HG02623 (cell line): ENCODE data around the gene TXNDC16.
A peak's percentile ranks its signal among the peaks of the same experiment; 100 is the strongest.

Experiments used
- ATAC-seq: cut with Tn5 transposase; IDR thresholded peaks from one replicate; pipeline ENCODE4 v1.9.1; 2021; ENCODE audit warnings: moderate library complexity; ENCODE audit not compliant: unreplicated experiment

Gene TXNDC16

GRCh38 chr14:52455291-52456088 is 96.8 kb downstream of the TXNDC16 start:
- ATAC-seq: no peak

GRCh38 chr14:52447236-52447635 is 105.1 kb downstream of the TXNDC16 start:
- no peak for ATAC-seq

GRCh38 chr14:52446355-52446754 is 106.0 kb downstream of the TXNDC16 start:
- ATAC-seq: no peak

GRCh38 chr14:52443506-52443905 is 108.8 kb downstream of the TXNDC16 start:
- ATAC-seq: no peak

GRCh38 chr14:52442602-52443001 is 109.7 kb downstream of the TXNDC16 start:
- no peak for ATAC-seq

GRCh38 chr14:52442166-52442565 is 110.1 kb downstream of the TXNDC16 start:
- no peak for ATAC-seq

- no peak for ATAC-seq
Observed at GRCh38 chr14:52439476-52439875, 112.8 kb downstream of the TXNDC16 start.

GRCh38 chr14:52434955-52435354 is 117.3 kb downstream of the TXNDC16 start:
- ATAC-seq: no peak

GRCh38 chr14:52430474-52430873 is 121.8 kb downstream of the TXNDC16 start:
- no peak for ATAC-seq

GRCh38 chr14:52429451-52429850 is 122.9 kb downstream of the TXNDC16 start:
- ATAC-seq: no peak

- ATAC-seq: no peak
Observed at GRCh38 chr14:52427460-52427859, 124.8 kb downstream of the TXNDC16 start.

GRCh38 chr14:52422650-52423356 is 129.5 kb downstream of the TXNDC16 start:
- ATAC-seq: no peak

- no peak for ATAC-seq
Observed at GRCh38 chr14:52417139-52417538, 135.2 kb downstream of the TXNDC16 start.

GRCh38 chr14:52413729-52414408 is 138.4 kb downstream of the TXNDC16 start:
- no peak for ATAC-seq

GRCh38 chr14:52412426-52412825 is 139.9 kb downstream of the TXNDC16 start:
- no peak for ATAC-seq

- ATAC-seq: no peak
Observed at GRCh38 chr14:52405314-52405713, 147.0 kb downstream of the TXNDC16 start.

- peak; percentile 75 for ATAC-seq
Observed at GRCh38 chr14:52402812-52403526, 149.3 kb downstream of the TXNDC16 start.

- no peak for ATAC-seq
Observed at GRCh38 chr14:52400846-52401245, 151.5 kb downstream of the TXNDC16 start.

GRCh38 chr14:52399921-52400595 is 152.2 kb downstream of the TXNDC16 start:
- ATAC-seq: no peak

GRCh38 chr14:52399104-52399503 is 153.2 kb downstream of the TXNDC16 start:
- no peak for ATAC-seq

- no peak for ATAC-seq
Observed at GRCh38 chr14:52397844-52398243, 154.5 kb downstream of the TXNDC16 start.
